ENCODE results near the gene TLNRD1. TPM values are rescaled to one million over a fixed set of nuclear protein-coding genes. Genes with fewer than 3 reads are reported as not detected.
"Not testable (repeated sequence)": the region's sequence is repeated elsewhere in the genome, so short reads cannot be mapped to it uniquely, and the experiment has no call there.

The TLNRD1 gene
- total RNA-seq, 6 donors from 2014 or later: 23.0 to 55.7 (median 36.0) TPM

DNA sequence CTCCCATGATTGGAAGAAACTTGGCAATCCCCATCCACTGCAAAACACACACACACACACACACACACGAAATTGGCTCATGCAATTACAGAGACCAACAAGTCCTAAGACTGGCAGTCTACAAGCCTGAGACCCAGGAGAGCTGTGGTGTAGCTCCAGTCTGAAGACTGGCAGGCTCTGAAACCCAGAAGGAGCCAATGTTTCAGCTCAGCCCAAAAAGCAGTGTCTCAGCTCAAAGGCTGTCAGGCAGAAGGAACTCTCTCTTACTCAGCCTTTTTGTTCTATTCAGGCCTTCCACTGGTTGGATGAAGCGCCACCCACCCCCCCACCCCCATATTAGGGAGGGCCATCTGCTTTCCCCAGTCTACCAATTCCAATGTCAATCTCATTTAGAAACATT lies 43.2 kb upstream of the TLNRD1 start:
- no peak overlapping the region for H3K4me3 ChIP-seq
- no peaks in the 10 kb centered on the region for H3K9me3 ChIP-seq
- WGBS, 2 donors: 89 to 96% methylated on average over 2 of the region's 2 CpGs
- ATAC-seq (ENCODE audit: low FRiP score in 2 of 2) (no peak), DNase-seq (no peak)
- H3K27me3 ChIP-seq: no peaks in the 10 kb centered on the region
- TF ChIP-seq EP300 (IDR thresholded peaks at IDR 0.05): no peak
- TF ChIP-seq POLR2A (IDR thresholded peaks at IDR 0.05): no peak
- TF ChIP-seq POLR2AphosphoS5 (IDR thresholded peaks at IDR 0.05): no peak
- TF ChIP-seq CTCF (IDR thresholded peaks at IDR 0.05): no peak
- H3K27ac ChIP-seq: no peak overlapping the region
- peaks cover 0 to 7% (median 0%) of the 10 kb centered on the region in 4 donors for H3K4me1 ChIP-seq
- peaks cover 0 to 31% (median 5%) of the 10 kb centered on the region in 4 donors for H3K36me3 ChIP-seq

GRCh38 chr15:80957976-80958375 lies 42.7 kb upstream of the TLNRD1 start:
- H3K36me3 ChIP-seq: peaks cover 0 to 29% (median 4%) of the 10 kb centered on the region in 4 donors
- no peak for DNase-seq
- 73 to 92% methylated on average over 2 of the region's 2 CpGs for WGBS, 2 donors
- H3K9me3 ChIP-seq: no peaks in the 10 kb centered on the region
- H3K4me3 ChIP-seq: no peak overlapping the region
- TF ChIP-seq CTCF (IDR thresholded peaks at IDR 0.05) (no peak), POLR2A (IDR thresholded peaks at IDR 0.05) (no peak), EP300 (IDR thresholded peaks at IDR 0.05) (no peak), POLR2AphosphoS5 (IDR thresholded peaks at IDR 0.05) (no peak)
- H3K27ac ChIP-seq: no peak overlapping the region
- no peak for ATAC-seq (ENCODE audit: low FRiP score in 2 of 2)
- peaks cover 0 to 7% (median 0%) of the 10 kb centered on the region in 4 donors for H3K4me1 ChIP-seq
- H3K27me3 ChIP-seq: no peaks in the 10 kb centered on the region

DNA sequence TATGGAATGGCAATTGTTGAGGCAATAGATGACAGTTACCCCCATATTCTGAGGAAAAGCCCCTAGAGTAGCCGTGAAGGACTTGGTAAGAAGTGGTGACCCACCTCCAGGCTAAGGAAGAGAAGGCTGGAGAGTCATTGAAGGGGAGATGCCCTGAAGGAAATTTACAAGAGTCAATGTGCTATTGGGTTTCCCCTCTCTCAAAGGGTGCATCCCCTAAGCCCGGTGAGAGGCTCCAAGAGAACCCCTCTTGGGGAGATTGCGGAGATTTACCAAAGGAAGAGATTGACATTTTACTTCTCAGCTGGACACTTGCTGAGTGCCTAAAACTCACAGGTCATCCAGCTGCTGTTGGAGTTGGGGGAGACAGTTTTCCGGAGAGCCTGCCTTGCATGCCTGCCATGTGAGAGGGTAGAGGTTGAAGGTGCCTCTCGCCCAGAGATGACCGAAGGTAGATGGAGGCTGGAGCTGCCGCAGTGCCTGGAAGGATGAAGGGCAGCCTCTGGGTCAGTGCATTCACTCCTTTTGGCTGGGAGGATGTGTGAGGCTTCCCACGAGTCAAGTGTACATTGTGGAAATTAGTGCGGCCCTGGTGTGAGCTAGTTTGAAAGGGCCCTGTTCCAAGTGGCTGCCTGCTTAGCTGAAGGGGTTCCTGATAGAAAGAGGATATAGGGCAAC lies 41.8 kb upstream of the TLNRD1 start:
- Histone ChIP-seq H3K4me1 (peaks cover 0 to 7% (median 0%) of the 10 kb centered on the region in 4 donors), H3K27me3 (no peaks in the 10 kb centered on the region), H3K36me3 (peaks cover 0 to 23% (median 2%) of the 10 kb centered on the region in 4 donors), H3K9me3 (no peaks in the 10 kb centered on the region), H3K27ac (no peak overlapping the region), H3K4me3 (no peak overlapping the region)
- DNase-seq: no peak
- no peak for ATAC-seq (ENCODE audit: low FRiP score in 2 of 2)
- TF ChIP-seq POLR2A (IDR thresholded peaks at IDR 0.05): no peak
- 94 to 97% methylated on average over 7 to 9 of the region's 9 CpGs for WGBS, 2 donors

DNA sequence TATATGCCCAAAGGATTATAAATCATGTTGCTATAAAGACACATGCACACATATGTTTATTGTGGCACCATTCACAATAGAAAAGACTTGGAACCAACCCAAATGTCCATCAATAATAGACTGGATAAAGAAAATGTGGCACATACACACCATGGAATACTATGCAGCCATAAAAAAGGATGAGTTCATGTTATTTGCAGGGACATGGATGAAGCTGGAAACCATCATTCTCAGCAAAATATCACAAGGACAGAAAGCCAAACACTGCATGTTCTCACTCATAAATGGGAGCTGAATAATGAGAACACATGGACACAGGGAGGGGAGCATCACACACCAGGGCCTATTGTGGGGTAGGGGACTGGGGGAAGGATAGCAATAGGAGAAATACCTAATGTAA lies 35.3 kb upstream of the TLNRD1 start:
- not testable (repeated sequence) for H3K9me3 ChIP-seq; H3K4me3 ChIP-seq; H3K27me3 ChIP-seq; DNase-seq; ATAC-seq (ENCODE audit: low FRiP score in 2 of 2); H3K27ac ChIP-seq; H3K4me1 ChIP-seq
- H3K36me3 ChIP-seq: peaks cover 0 to 18% (median 5%) of the 10 kb centered on the region in 4 donors

DNA sequence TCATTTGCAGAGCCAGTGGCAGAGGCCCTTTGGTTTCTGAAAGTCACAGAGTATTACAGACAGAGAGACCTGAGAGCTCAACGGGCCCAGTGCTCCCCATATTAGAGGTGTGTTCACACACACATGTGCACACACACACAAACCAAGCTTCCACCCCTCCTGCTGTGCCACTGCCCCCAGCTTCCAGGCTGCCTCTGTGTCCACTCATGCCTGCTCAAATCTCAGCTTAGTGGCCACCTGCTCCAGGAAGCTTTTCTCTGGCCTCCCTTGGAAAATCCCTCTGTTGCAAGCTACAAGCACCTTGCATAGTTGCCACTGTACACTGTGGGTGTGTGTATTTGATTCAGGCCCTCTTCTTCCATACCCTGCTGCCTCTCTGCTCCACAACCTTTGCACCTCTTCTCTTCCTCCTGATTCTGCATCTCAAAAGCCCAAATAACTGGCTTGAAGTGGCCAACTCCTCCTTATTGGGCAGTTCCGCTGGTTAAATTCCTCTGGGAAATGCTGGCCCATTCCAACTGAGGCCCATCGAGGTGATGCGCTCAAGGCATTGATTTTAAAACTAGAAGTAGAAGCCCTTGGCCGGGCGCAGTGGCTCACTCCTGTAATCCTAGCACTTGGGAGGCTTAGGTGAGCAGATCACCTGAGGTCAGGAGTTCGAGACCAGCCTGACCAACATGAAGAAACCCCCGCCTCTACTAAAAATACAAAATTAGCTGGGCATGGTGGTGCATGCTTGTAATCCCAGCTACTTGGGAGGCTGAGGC lies 34.1 kb upstream of the TLNRD1 start:
- Histone ChIP-seq H3K4me3 (no peak overlapping the region), H3K36me3 (peaks cover 0 to 21% (median 5%) of the 10 kb centered on the region in 4 donors), H3K9me3 (no peaks in the 10 kb centered on the region), H3K4me1 (peaks cover 0 to 8% (median 0%) of the 10 kb centered on the region in 4 donors), H3K27ac (no peak overlapping the region), H3K27me3 (no peaks in the 10 kb centered on the region)
- DNase-seq (no peak), ATAC-seq (ENCODE audit: low FRiP score in 2 of 2) (no peak)
- 90 to 95% methylated on average over 8 of the region's 8 CpGs for WGBS, 2 donors
- TF ChIP-seq POLR2A (IDR thresholded peaks at IDR 0.05) (no peak), POLR2AphosphoS5 (IDR thresholded peaks at IDR 0.05) (no peak), CTCF (IDR thresholded peaks at IDR 0.05) (no peak), EP300 (IDR thresholded peaks at IDR 0.05) (no peak)

Data from upper lobe of left lung (tissue), 6 donors.